Left renal cortex interstitium (tissue), 4 donors: ENCODE measurements around the gene MOB3B. TPM values are rescaled to one million over a fixed set of nuclear protein-coding genes. Genes with fewer than 3 reads are reported as not detected.
"Not testable (repeated sequence)": the region's sequence is repeated elsewhere in the genome, so short reads cannot be mapped to it uniquely, and the experiment has no call there.

Source experiments
- DNase-seq, 4 donors: peaks; one replicate each; pipeline ENCODE4 v3.0.0-alpha.2; 2013; ENCODE audit warnings: low read depth in 4 of 4, low spot score in 2 of 4, missing footprints in 1 of 4
- polyA plus RNA-seq, 4 donors: library from polyadenylated mRNA; unstranded; fragments of 120-200 nt; gene quantifications; one replicate each; pipeline ENCODE4 v1.2.1, GENCODE V29; 2013; ENCODE audit not compliant: insufficient read length in 4 of 4

Gene MOB3B
- polyA plus RNA-seq, 4 donors: 21.2 to 23.9 (median 22.4) TPM

- DNase-seq: no peak
Measured at GRCh38 chr9:27429436-27429835, 100.2 kb downstream of the MOB3B start.

DNA sequence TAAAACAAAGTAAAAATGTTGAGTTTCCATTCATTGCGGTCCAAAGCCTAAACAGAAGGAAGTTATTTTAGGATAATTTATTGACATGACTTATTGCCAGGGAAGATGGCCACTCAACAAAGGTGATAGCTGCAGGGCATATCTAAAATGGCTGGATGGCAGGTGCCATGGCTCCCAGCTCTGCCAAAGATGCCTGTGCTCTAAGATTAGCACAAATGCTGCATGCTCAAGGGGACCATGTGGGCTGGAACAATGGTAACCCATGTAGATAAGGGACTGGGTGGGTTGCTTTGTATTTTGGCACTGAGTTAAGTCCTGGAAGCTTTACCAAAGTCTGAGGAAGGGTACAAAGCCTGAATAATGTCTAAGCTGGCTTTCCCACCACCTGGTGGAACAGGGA is 101.1 kb downstream of the MOB3B start:
- DNase-seq: no peak

DNA sequence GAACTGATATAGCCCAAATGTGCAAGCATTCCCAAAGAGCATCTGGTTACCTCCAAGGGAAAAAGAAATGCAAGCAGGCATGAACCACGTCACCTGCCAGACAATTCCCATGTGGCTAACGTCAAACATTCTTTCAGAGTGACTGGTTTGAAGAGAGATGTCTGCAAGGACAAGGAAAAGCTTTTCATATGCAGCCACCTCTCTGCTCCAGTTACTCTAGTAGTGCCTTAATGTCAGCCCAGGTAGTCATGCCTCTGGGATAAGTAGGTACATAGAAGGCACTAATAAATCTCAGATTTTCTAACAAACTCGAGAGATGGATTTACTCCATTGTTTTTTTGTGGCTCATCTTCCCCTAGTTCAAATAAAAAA is 102.4 kb downstream of the MOB3B start:
- no peak for DNase-seq

DNA sequence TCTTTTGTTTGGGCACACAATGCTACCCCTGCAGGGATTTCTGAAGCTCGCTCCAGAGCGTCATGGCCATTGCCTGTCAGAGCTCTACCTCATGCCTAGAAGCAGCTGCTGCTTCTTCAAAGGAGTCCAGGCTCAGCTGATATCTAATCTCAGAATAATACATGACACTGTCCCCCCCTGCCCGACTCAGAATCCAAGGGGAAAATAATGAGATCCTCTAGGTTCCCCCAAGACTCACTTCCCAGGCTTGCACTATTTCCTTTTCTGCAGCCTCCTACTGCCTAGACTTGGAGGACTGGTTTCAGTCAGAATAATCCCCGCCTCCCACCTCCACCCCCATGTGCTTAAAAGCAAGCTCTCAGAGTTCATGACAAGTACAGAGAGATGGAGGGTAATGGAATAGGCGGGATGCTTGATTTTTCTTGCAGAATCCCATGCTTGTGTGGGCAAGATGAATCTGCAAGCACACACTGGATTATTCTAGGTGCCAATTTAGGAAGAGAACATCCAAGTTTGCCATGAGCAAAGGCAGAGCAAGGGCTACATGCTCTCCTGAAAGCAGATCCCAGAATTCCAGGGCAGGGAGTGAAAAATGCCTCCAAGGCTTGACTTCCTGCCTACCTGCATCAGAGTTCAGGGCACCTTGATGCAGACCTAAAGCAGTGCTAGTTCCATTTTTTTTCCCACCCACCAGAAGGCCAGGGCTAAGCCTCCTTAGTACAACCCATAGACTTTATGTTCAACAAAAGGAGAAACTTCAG is 102.9 kb downstream of the MOB3B start:
- DNase-seq: no peak

- no peak for DNase-seq
Measured at GRCh38 chr9:27425827-27426510, 103.6 kb downstream of the MOB3B start.

DNA sequence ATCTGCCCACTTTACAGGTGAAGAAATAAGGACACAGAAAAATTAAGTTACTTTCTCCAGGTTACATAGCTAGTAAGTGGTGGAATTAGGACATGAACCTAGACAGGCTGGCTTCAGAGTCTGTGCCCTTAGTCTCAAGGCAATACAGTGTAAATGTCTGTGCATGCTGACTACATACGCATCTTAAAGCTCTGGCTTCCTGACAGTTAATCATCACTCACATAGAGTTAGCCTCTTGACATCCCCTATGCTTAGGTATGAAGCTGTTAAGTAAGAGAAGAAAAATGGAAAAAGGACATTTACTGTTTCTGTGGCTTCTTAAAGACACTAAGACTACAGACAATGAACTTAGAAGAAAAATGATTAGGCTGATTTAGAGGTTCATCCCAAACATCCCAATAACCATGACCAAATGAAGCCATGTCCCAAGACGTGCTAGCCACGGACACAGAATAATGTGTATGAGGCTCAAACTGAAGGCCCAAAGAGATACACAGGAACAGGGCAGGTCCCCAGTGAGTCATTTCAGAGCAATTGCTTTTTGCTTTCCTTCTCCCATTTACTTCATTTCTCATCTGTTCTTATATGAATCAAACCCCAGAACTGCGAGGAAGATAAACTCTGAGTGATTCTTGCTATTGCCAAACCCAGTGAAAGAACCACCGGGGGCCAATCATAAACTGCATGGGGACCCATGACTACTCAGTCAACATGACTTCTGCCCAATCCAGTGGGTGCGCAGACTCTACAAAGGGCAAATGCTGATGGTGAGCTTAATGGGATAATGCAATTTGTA is 105.5 kb downstream of the MOB3B start:
- DNase-seq: no peak

GRCh38 chr9:27422279-27422834 is 107.3 kb downstream of the MOB3B start:
- no peak for DNase-seq

DNA sequence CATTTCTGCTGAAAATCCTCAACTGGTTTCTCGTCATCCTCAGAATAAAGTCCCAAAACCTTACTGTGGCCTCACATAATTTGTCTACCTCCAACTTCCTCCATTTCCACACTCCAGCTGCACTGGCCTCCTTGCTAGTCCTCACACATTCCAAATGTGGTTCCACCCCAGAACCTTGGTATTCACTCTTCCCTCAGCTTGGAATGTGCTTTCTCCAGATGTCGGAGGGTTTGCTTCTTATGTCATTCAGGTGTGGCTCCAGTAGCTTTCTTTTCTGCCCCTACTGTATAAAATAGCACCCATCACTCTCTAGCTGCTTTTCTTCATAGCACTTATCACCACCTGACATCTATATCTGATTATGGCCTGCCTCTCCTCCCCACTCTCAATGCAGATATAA is 108.0 kb downstream of the MOB3B start:
- DNase-seq: no peak

- DNase-seq: not testable (repeated sequence)
Measured at GRCh38 chr9:27419558-27419957, 110.1 kb downstream of the MOB3B start.

GRCh38 chr9:27414220-27414761 is 115.3 kb downstream of the MOB3B start:
- DNase-seq: peak in 3 of 4 donors; percentile 75 to 86 (median 77)

DNA sequence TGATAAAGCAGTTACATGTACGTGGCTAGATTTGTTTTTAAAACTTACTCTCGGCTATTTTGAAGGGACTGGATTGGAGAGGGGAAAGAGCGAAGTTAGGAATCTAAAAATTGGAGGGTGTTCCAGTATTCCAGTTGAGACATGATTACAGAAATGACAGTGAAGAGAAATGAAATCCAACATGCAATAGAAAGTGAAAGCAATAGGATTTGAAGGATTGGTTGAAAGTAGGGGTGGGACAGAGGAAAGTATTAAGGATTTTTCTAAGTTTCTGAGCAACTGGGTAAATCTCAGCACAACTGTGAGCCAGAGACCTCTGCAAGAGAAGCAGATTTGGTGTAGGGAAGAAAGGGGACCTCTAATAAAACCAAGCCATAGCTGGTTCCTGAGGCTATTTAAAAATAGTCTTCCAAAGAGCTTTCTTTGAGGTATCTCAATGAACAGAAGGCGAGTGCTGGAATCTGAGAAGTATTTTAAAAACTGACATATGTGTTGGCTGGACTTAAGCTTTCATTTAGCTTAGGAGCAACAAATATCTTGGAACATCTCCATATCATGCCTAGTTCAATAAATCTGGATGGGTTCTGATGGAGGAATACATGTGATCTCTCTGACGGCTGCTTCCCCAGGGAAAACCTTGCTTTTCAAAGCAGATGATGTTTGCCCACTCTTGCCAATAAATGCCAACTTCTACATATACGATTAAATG is 115.9 kb downstream of the MOB3B start:
- no peak for DNase-seq

- DNase-seq: no peak
Measured at GRCh38 chr9:27412963-27413362, 116.7 kb downstream of the MOB3B start.

DNA sequence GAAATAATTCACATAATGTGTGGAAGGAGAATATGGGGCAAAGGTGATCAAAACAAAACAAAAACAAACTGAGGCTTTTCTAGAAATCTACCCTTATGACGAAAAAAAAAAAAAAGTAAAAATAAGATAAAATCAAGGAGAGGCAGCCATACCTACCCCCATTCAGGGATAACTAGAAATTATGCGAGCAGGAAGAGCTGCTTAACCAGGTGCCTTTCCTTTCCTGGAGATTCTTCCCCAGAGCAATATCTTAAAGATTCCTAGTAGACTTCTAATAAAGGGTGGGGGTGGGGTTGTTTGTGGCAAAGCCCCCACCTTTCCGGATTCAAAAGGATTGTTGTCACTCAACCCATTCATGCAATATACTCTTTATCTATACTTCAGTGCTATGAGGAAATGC is 117.5 kb downstream of the MOB3B start:
- DNase-seq: no peak

DNA sequence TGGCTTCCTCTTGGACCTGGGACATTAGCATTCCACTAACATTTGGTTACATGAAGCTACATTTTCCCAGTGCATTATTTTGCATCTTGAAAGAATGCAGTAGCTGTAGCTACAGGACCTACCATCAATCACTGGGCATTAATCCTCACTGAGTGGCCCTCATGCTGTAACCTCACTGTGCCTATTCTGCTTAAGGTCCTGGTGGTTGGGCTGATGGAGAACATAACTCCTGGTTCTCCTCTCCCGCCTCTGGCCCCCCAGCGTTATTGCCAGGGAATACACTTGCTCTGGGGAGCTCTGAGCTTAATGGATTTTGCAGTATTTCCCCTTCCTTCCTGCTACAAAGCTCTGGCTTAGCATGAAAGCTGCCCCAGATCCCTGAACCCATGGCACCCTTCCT is 121.1 kb downstream of the MOB3B start:
- DNase-seq: no peak

DNA sequence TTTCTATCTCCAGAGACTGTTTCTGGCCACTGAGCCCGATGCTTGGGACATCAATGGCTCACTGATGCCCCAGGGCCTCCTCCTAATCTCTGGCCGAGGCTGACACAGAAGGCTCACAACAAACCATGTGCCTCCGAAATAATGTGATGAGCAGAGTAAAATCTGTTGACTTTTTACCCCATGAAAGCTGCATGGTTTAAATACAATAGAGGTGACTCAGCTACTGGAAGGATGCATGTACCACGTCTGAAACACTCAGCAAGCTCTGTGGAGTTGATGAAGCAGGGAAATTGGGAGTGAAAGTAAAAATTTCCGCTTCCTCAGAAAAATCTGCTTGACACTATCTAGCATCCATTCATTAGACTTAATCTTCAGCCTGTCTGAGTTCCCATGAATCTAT is 121.6 kb downstream of the MOB3B start:
- DNase-seq: no peak

DNA sequence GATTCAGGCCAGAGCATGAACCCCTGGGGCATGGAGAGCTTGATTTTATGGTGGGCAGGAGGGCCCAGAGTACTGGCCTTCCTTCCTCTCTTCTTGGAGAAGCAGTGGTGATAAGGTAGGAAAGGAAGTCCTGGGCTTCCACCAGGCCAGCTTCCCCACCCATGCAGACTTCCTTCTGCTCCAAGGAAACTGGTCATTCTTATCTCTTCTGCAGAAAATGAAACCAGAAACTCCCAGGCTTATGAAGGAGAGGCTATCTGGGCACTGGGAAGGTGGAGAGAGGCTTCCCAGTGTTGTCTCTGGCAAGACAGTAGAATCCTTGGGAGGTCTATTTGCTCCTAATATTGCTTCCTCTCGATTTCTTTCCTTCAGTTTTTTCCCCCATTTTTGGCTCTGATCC is 122.1 kb downstream of the MOB3B start:
- DNase-seq: no peak

- no peak for DNase-seq
Measured at GRCh38 chr9:27404661-27405060, 125.0 kb downstream of the MOB3B start.

DNA sequence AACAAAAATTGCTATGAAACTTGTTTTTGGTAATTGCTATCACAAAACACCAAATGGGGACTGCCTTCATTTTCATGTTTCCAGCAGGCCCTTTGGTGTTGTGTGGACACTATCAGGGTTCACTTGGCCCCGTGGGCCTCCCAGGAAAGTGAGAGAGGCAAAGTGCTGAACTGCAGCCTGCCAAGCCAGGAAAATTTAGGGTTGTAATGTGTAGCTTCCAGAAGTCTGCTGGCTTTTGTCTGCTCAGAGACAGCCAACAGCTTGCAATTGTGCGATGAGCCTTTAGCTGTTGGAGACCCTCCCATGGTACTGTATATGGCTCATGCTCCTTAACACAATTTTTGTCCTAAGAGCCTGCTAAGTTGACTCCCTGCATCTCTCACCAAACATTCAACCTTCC is 127.0 kb downstream of the MOB3B start:
- DNase-seq: no peak

GRCh38 chr9:27400334-27400880 is 129.2 kb downstream of the MOB3B start:
- DNase-seq: no peak
